HG03039 (cell line): ENCODE data around the gene C13orf46.

Experiments
- ATAC-seq: cut with Tn5 transposase; IDR thresholded peaks from one replicate; pipeline ENCODE4 v1.9.1; 2021; ENCODE audit warnings: mild to moderate bottlenecking, moderate library complexity; ENCODE audit not compliant: unreplicated experiment

The C13orf46 gene

DNA sequence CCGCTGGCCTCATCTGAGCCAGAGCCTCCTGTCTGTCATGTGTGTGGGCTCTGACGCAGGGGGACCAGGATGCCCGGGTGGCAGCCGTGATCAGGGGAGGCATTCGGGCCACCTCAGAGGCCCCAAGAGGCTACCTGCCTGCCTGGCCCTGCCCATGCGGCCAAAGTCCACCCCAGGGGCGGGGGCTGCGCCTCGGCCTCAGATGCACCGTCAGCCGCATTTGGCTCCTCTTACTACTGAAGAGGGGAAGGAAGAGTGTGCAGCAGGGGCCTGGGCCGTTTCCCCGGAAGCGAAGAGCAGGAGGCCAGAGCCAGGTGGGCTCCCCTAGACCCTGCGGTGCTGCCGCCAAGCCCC, 34.0 kb downstream of the C13orf46 start:
- ATAC-seq: no peak

DNA sequence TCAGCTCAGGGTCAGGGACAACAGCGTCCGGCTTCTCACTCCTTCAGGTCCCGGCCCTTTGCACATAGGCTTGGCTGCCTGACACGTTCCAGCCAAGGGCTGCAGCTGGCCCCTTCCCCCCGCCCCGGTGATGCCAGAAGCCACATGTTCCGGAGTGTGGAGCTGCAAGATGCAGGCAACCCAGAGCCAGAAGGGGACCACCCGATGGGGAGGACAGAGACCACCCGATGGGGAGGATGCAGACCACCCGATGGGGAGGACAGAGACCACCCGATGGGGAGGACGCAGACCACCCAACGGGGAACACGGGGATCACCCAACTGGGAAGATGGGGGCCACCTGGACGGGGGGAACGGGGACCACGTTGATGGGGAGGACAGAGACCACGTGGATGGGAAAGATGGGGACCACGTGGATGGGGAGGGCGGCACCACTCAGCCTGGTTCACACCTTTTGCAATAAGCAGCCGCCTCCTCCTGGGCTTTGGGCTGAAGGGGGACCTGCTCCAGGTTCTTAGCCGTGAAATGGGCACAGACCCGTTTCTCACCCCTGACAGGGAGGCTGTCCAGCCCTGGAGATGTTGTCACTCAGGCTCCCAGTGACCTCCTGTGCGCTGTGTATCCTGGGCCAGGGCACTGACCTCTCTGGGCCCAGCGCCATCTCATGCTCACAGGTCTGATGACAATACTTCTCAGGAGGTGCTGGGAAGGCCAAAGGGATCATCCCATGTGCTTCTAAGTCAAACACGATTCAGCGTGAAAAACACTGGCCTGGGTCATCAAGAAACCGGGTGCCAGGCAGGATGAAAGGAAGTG, 34.5 kb downstream of the C13orf46 start:
- ATAC-seq: no peak

DNA sequence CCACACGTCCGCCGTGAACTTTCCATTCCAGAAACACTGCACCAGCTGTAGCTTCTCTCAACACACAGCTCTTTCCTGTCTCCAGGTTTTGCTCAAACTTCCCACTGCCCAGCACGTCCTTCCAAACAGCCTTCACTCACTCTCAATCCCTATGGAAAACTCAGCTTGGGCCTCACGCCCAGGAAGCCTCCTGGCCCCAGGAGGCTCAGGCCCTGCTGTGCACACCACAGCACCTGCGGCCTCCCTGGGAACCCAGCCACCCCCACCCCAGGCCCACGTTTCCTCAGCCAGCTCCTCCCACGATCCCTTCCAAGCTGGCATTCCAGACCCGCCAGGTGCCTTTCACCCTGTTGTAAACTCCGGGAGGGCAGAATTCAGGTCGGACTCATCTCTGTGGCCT, 35.2 kb downstream of the C13orf46 start:
- no peak for ATAC-seq

DNA sequence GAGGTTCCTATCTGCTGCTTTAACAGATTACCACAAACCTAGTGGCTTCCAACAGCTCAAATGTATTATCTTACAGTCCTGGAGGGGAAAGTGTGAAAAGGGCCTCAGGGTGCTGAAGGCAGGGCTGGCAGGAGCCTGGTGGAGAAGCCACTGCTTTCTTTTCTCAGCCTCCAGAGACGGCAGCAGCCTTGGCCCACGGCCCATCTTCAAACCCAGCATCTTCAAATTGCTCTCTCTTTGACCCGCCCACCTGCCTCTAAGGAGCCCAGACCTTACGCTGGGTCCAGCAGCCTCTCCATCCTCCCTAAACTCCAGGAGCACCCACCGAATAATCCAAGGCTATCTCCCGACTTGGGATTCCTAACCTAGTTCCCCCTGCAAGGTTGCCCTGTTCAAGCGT, 35.6 kb downstream of the C13orf46 start:
- ATAC-seq: no peak

DNA sequence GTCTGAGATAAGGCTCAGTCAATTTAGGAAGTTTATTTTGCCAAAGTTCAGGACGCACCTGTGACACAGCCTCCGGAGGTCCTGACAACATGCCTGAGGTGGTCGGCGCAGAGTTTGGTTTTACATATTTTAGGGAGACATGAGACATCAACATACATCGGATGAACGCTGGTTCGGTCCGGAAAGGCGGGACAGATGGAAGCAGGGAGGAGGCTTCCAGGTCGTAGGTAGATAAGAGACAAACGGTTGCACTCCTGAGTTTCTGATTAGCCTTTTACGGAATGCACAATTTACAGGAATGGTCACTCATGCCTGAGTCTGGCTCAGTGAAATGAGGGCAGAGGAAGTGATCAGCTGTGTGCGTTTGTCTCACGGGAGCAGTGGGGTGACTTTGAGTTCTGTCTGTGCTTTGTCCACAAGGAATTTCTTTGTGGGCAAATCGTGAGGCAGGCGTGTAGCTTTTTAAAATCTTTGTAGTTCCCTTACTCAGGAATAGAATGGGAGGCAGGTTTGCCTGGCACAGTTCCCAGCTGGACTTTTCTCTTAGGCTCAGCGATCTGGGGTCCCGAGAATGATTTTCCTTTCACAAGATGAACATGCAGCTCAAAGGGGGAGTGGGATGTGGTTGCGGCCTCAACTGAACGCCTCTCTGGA, 36.2 kb downstream of the C13orf46 start:
- ATAC-seq: no peak

DNA sequence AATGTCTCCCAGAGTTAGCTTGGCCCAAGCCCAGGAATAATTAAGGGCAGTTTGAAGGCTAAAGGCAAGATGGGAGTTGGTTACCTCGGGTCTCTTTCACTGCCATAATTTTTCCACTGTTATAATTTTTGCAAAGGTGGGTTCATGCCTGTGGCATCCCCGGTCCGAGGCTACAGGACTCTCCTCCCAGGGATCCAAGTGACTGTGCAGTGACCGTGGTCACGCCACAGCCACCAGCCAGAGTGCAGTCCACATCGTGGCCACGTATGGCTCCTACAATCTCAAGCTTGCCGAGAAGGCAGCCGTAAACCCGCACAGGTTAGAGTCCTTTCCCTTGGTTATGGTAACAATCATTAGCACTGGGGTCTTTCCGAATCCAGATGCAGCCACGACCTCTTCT, 36.8 kb downstream of the C13orf46 start:
- ATAC-seq: no peak

DNA sequence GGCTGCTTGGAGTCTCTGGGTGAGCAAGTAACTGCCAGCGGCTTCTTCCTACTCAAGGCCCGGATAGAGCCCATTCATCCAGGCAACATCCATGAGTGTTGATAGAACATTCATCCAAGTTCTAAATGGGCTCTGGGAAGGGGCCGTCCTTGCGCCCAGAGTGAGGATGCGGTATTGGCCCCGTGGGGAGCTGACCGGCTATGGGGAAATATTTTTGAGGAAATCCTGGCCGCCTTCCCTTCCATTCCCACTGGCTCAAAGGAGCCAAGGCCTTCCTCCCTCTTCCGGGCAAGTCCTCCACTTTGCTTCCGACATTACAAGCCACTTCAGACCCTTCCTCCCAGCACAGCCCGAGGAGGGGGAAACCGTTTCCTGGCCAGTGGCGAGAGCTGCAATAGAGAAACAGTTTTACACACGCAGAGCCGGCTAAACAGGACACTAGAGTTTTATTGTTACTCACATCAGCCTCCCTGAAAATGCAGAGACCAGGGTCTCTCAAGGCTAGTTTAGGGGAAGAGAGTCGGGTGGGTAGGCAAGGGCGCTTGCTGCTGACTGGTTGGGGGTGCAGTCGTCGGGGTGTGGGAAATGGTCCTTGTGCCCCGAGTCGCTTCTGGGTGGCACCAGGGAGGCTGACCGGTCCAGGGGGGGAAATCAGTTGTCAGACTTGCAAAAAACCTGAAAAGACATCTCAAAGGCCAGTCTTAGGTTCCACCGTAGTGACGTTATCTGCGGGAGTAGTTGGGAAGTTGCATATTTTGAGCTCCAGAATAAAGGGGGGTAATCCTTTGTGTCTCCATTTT, 37.5 kb downstream of the C13orf46 start:
- ATAC-seq: no peak

DNA sequence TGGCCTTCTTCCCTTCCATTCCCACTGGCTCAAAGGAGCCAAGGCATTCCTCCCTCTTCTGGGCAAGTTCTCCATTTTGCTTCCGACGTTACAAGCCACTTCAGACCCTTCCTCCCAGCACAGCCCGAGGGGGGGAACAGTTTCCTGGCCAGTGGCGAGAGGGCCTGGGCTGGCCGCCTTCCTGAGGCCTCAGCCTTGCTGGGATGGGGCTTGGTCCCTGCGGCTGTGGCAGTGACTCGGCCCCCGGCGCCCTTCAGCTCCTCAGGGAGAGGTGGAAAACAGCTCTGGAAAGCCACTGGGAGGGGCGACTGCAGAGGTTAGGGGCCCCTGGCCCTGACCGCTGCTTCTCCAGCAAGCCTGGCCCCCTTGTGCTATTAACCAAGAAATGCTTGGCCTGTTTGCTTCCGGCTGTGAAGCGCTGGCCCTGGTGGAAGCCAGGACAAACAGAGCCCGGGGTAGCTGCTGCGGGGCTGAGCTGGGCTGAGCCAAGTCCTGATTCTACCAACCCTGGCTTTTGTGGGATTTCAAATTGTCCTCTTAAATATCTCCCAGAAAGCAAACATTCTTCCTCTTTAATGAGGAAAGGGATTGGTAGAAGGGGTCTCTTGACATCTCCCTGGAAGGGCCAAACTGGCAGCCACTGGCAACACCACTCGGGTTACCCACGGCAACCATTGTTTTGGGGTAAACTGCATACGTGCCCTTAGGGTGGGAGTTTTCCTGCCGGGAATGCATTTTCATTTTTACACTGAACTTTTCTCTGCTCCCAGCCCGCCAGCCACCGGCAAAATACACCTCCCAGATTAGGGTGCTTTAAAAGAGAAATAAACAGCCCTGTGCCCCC, 38.7 kb downstream of the C13orf46 start:
- no peak for ATAC-seq

DNA sequence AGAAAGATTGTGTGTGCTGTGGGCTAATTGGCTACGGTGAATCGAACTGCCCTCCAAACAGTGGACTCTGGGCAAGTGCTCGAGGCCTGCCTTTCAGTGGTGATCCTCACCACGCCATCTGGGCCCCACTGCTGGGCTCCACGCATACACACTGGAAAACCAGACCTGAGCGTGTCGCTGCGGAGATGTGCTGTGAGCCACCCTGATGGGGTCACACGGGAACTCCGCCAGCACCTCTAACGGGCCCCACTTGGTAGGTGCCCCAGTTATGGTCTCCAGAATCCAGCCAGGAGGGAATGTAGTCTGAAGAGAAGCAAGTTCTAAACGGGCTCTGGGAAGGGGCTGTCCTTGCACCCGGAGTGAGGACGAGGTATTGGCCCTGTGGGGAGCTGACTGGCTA, 39.3 kb downstream of the C13orf46 start:
- ATAC-seq: no peak

DNA sequence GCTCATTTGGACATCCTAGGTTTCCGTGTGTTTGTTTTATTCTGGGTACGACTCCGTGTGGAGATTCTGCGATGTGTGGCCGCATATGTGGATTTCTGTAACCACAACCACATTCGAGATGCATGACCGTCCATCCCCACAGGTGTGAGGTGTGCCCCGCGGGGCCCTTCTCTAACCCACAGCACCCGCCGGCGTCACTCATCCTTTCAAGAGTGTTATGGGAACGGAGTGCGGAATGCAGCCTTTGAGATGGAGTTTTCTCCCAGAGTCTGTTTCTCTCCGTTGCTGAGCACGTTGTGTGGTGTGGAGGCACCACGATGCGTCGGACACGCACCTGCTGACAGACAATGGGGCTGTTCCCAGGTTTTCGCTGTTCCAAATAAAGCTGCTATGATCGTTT, 40.0 kb downstream of the C13orf46 start:
- ATAC-seq: no peak

DNA sequence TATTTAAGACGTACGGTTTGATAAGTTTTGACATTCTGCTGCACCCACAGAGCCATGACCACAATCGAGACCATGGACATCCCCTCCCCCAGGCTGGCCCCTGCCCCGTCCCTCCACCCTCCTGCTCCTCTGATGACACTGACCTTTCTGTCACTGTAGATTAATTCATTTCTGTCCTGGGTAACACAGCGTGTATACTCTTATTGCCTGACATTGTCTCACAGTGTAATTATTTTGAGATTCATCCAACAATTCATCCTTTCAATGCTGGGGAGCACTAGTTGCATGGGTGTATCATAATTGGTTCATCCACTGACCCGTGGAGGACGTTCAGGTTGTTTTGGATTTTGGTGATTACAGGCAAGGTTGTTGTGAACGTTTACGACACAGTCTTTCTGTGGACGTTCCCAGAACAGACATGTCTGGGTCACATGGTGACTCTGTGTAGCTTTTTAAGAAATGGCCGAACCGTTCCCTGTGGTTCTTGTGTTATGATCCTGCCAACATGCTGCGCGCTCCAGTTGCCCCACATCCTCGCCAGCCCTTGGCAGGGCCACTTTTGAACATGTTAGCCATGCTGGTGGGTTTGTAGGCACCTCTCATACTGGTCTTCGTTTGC, 41.9 kb downstream of the C13orf46 start:
- no peak for ATAC-seq

DNA sequence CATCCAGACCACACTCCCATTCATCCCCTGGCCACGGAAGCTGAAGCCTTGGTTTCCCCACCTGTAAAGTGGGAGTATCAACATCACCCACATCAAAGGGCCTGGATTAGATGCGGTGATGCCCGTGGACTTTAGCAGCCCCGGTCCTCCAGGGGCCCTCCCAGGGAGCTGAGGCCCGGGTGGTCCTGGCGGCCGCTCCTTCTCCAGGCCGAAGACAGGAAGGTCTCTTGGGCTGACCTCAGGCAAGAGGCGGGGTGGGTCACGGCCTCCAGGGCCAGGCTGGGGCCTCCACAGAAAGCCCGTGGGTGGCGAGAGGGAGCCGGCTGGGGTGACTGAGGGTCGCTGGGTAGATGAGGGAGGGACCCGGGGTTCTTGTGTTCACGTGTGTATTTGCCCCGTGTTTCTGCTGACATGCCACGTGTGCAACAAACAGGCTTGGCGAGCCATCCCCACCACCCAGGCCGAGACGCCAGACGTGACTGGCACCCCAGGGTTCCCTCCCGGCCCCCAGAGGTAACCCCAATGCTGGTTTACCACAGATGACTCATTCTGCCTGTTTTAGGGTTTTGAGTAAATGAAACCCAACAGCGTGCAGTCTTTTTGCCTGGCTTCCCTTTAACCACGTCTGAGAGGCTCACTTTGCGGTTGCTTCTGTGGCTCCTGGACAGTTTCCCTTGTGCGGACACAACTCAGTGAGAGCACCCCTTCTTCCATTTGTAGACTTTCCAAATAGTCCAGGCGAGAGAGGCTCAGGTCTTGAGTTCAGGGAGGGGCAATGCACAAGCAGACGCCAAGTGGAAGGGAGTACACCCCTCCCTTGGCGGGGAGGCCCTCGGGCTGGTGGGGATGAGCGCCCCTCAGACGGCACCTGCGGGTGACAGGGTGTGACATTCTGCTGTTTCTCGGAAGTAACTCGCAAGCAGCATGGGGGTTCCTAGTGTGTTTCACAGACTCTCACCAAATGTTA, 42.9 kb downstream of the C13orf46 start:
- ATAC-seq: no peak

DNA sequence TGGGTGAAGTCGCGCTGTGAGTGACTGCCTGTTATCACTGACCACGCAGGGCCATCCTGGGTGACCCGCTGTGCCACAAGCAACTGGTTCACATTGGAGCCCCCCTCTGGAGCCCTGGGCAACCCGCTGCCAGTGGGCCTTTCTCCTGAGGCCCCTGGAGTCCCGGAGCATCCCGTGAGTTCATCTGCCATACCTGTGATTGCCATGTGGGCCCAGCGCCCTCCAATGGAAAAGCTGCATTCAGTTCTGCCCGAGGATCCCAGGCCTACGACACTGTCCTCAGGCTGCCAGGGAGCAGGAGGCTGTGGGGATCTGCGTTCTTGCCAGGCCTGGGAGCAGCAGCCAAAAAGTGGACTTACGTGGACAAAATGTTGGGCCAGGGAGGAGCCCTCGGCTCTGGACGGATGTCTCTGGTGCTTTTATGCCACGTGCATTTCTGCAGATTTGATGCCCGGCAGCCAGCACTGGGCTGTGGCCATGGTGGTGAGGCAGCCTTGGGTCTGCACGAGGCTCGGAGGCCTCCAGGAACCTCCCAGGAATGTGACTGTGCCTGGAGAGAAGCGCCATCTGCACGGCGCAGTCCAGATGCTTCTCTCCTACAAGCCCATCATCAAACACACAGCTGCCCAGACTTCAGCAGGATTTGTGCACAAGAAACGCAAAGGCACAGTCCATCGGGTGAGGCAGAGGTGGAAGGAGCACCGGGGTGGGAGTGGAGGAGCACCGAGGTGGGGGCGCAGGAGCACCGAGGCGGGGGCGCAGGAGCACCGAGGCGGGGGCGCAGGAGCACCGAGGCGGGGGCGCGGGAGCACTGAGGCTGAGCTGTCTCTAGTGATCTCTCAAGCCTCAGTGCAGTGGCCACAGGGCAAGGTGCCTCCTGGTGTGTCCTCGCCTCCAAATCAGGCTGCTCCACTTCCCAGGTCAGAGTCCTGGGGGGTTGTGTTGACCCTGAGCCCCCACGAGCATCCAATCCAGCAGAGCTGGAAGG, 44.0 kb downstream of the C13orf46 start:
- no peak for ATAC-seq

DNA sequence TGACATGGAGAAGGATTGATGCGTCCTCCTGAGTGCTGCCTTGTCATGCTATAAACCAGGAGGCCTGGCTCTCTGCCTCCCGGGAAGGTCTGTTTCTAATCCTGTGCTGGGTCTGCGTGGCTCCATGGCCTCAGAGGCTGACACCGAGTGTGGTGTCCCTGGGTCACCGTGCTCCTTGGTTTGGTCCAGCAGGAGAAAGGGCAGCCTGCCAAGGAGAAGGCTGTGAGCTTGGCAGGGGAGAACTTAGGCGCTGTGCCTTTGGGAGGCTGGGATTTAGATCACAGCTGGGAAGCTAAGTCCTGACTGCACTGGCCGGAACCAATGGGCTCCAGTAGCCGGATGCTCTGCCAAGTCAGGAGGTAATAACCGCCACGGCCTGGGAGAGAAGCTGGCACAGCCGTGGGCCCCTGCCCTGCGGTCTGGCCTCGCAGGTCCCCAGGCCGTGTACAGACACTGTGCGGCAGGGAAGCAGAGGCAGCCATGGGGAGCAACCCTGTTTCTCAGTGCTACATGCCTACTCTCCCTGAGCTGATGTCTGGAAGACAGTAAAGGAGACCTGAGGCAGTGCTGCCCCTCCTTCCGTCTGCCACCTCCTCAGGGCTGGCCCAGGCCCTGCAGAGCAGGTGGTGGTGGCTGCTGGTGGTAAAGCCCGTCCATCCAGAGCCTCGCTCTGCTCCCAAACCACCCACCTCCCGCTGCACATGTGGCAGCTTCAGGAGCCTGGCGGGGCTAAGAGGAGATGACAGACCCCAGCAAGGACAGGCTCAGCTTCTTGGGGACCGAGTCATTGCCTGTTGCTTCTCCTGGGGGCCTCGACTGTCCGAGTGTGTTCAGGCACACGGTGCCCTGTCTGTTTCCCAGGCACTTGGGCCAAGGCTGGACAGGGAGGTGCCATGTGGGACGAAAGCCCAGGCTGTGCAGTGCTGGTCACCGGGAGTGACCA, 44.9 kb downstream of the C13orf46 start:
- ATAC-seq: no peak

DNA sequence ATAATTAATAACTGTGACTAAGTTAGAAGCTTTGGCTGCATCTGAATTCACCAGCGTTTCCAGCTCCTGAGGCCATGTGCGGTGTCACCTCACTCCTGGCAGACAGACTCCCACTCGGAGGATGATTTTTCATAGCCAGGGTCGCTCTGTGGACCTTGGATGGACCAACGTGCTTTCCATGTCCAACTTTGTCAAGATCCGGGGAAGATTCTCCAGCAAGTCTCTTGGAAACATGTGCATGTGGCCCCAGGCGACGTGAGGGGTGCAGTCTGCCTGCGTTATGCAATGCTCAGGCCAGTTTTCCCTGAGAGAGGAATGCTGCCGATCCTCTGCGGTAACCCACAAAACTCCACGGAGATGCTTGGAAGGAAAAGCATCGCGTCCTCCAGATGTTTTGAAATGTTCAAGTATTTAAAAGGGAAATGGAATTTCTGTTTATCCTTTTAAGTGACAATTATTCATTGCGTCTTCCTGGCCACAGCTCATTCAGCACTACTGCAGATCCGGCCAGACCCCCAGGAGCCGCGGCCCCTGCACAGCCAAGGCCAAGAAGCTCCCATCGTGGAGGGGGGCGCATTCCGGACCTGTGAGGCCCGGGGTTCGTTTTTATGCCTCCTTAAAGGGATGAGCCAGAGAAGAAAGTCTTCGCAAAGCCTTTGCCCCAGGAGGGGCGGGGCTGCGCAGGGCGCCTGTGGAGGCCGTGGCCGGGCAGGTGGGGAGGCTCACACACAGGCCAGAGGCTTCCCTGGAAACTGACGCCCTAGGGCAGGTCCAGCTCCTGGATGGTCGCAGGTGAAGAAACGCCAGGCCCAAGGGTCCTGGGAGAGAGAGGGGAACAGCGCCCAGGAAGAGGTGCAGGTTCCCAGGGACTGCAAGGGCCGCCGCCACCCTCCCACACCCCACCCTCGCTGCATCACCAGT, 46.0 kb downstream of the C13orf46 start:
- ATAC-seq: no peak
